Upper lobe of right lung (tissue), 1 donor: ENCODE results near the gene ALOX5AP. TPM values are rescaled to one million over a fixed set of nuclear protein-coding genes. Genes with fewer than 3 reads are reported as not detected.
"Not testable (repeated sequence)": the region's sequence is repeated elsewhere in the genome, so short reads cannot be mapped to it uniquely, and the experiment has no call there.

Source experiments
- ATAC-seq: fragments of 200-7000 bp; cut with Tn5 transposase; one replicate; pipeline ENCODE4 v1.9.1; 2020; ENCODE audit warnings: mild to moderate bottlenecking, moderate library complexity
- DNase-seq: peaks from one replicate; pipeline ENCODE4 v3.0.0-alpha.2; 2020
- H3K27ac ChIP-seq: fragments of 200-600 bp; one replicate; pipeline ENCODE4 v1.8.0; 2022
- H3K27me3 ChIP-seq: fragments of 200-600 bp; one replicate; pipeline ENCODE4 v1.8.0; 2022; ENCODE audit warnings: mild to moderate bottlenecking
- H3K36me3 ChIP-seq: fragments of 200-600 bp; one replicate; pipeline ENCODE4 v1.8.0; 2022
- H3K4me1 ChIP-seq: fragments of 200-600 bp; one replicate; pipeline ENCODE4 v1.8.0; 2022
- H3K4me3 ChIP-seq: fragments of 200-600 bp; one replicate; pipeline ENCODE4 v1.8.0; 2022; ENCODE audit warnings: mild to moderate bottlenecking
- H3K9me3 ChIP-seq: fragments of 200-600 bp; one replicate; pipeline ENCODE4 v1.8.0; 2022
- intact Hi-C: fragments of 100-400 bp; cut with DNase I; formaldehyde crosslinking; loops from one replicate; pipeline ENCODE4 v1.11.0; 2022
- total RNA-seq: library from RNA; stranded (reverse); fragmentation: NEBNext Ultra II Directional; extraction: Animal tissue kit (Norgen Biotek cat#: 25700); gene quantifications from one replicate; pipeline ENCODE4 v1.2.1, GENCODE V29; 2021
- TF ChIP-seq, protein P1 (sequence below): fragments of 200-600 bp; IDR thresholded peaks from one replicate; pipeline ENCODE4 v1.8.0; 2022; ENCODE audit warnings: antibody characterized with exemption
- donor health status: DM: no; HTN: yes; CAD: no; lungs with severe emphysema.

ALOX5AP gene
- total RNA-seq, 1 donor from 2014 or later = 195 TPM

GRCh38 chr13:30746791-30747190 is 11.4 kb downstream of the ALOX5AP start:
- H3K4me3 ChIP-seq = no peak overlapping the region
- no peaks in the 10 kb centered on the region for H3K9me3 ChIP-seq
- intact Hi-C loops = no loop called here
- peaks cover 42% of the 10 kb centered on the region for H3K4me1 ChIP-seq
- H3K36me3 ChIP-seq = no peaks in the 10 kb centered on the region
- H3K27me3 ChIP-seq = no peaks in the 10 kb centered on the region
- DNase-seq (no peak), ATAC-seq (no peak)
- no peak overlapping the region for H3K27ac ChIP-seq
- TF ChIP-seq, protein P1, sequence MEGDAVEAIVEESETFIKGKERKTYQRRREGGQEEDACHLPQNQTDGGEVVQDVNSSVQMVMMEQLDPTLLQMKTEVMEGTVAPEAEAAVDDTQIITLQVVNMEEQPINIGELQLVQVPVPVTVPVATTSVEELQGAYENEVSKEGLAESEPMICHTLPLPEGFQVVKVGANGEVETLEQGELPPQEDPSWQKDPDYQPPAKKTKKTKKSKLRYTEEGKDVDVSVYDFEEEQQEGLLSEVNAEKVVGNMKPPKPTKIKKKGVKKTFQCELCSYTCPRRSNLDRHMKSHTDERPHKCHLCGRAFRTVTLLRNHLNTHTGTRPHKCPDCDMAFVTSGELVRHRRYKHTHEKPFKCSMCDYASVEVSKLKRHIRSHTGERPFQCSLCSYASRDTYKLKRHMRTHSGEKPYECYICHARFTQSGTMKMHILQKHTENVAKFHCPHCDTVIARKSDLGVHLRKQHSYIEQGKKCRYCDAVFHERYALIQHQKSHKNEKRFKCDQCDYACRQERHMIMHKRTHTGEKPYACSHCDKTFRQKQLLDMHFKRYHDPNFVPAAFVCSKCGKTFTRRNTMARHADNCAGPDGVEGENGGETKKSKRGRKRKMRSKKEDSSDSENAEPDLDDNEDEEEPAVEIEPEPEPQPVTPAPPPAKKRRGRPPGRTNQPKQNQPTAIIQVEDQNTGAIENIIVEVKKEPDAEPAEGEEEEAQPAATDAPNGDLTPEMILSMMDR = no peak

DNA sequence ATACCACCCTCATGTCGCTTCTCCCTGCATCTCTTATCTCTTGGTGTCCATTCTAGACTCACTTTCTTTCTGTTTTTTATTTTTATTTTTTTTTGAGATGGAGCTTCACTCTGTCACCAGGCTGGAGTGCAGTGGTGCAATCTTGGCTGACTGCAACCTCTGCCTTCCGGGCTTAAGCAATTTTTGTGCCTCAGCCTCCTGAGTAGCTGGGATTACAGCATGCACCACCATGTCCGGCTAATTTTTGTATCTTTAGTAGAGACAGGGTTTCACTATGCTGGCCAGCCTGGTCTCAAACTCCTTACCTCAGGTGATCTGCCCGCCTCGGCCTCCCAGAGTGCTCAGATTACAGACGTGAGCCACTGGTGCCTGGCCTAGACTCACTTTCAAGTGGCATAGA is 12.5 kb downstream of the ALOX5AP start:
- H3K4me1 ChIP-seq = peaks cover 42% of the 10 kb centered on the region
- ATAC-seq = not testable (repeated sequence)

DNA sequence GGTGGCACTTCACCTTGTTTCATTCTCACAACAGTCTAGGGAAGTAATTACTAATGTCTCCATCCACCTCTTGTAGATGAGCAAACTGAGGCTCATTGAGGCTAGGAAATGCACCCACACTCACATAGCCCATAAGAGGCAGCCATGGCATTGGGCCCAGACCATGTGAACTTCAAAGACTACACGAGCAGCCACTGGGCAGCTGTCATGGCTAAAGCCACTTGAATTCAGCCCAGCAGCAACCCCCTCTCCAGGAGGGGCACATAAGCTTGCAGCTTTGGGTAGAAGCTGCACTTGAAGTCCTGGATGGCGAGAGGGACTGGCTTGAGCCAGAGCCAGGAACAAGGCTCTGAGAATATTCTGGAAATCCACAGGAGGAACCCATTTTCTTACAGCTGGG is 13.4 kb downstream of the ALOX5AP start:
- no peaks in the 10 kb centered on the region for H3K9me3 ChIP-seq
- no peaks in the 10 kb centered on the region for H3K27me3 ChIP-seq
- peaks cover 34% of the 10 kb centered on the region for H3K4me1 ChIP-seq
- H3K36me3 ChIP-seq = no peaks in the 10 kb centered on the region
- intact Hi-C loops = no loop called here
- no peak overlapping the region for H3K27ac ChIP-seq
- no peak overlapping the region for H3K4me3 ChIP-seq
- no peak for ATAC-seq
- TF ChIP-seq, protein P1 = no peak
- DNase-seq = no peak

More for the DNA sequence above, 12.5 kb downstream of the ALOX5AP start:
- H3K36me3 ChIP-seq, intact Hi-C loops, H3K9me3 ChIP-seq, DNase-seq, H3K27ac ChIP-seq, H3K4me3 ChIP-seq, H3K27me3 ChIP-seq: not testable (repeated sequence)

DNA sequence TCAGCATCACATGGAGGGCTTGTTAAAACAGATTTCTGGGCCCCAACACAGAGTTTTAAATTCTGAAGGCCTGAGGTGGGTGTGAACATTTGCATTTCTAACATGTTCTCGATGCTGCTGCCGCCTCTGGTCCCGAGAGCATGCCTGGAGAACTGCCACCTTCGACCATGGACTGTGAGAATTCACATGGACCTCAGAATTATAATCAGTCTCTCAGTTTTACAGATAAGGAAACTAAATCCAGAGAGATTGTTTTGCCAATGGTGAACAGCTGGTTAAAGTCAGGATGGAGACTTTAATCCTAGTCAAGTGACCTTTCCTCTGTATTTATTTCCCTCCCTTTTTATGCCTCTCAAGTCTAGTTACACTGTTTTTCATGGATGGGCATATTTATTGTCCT is 14.7 kb downstream of the ALOX5AP start:
- H3K36me3 ChIP-seq = no peaks in the 10 kb centered on the region
- DNase-seq (no peak), ATAC-seq (no peak)
- H3K4me1 ChIP-seq = peaks cover 20% of the 10 kb centered on the region
- intact Hi-C loops = no loop called here
- H3K27me3 ChIP-seq = no peaks in the 10 kb centered on the region
- no peaks in the 10 kb centered on the region for H3K9me3 ChIP-seq
- H3K4me3 ChIP-seq = no peak overlapping the region
- TF ChIP-seq, protein P1 = no peak
- no peak overlapping the region for H3K27ac ChIP-seq

DNA sequence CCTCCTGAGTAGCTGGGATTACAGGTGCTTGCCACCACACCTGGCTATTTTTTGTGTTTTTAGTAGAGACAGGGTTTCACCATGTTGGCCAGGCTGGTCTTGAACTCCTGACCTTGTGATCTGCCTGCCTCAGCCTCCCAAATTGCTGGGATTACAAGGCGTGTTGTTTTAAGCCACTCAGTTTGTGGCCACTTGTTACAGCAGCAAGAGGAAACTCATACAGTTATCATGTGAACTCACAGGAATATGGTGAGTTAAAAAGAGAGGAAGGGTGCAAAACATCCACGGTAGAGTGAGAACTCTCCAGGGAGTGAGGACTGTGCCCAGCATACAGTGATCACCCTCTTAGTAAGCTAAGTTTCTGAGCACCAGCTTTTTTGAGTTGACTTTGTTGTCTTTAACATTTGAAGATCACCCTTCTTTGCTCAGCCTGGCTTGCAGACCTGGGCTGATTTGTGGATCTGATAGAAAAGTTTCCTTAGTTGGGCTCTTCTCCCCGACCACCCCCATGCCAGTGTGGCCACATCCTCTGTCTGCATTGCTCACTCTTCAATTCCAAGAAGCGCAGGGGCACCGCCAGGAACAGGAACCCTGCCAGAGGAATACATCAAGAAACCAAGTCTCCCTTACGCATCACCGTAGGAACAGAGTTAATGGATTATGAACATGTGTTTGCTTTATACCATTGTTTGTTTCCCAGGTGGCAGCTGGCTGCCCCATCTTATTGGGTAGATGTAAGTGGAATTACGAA is 16.0 kb downstream of the ALOX5AP start:
- peaks cover 7% of the 10 kb centered on the region for H3K4me1 ChIP-seq
- DNase-seq (no peak), ATAC-seq (no peak)
- H3K9me3 ChIP-seq = no peaks in the 10 kb centered on the region
- peaks cover 4% of the 10 kb centered on the region for H3K36me3 ChIP-seq
- peaks cover 3% of the 10 kb centered on the region for H3K27me3 ChIP-seq
- no peak overlapping the region for H3K4me3 ChIP-seq
- TF ChIP-seq, protein P1 = no peak
- intact Hi-C loops = no loop called here
- no peak overlapping the region for H3K27ac ChIP-seq

GRCh38 chr13:30752201-30752797 is 17.0 kb downstream of the ALOX5AP start:
- H3K9me3 ChIP-seq = no peaks in the 10 kb centered on the region
- intact Hi-C loops = no loop called here
- ATAC-seq = no peak
- peaks cover 4% of the 10 kb centered on the region for H3K36me3 ChIP-seq
- no peak overlapping the region for H3K4me3 ChIP-seq
- DNase-seq = no peak
- no peaks in the 10 kb centered on the region for H3K4me1 ChIP-seq
- peaks cover 3% of the 10 kb centered on the region for H3K27me3 ChIP-seq
- TF ChIP-seq, protein P1 = no peak
- H3K27ac ChIP-seq = no peak overlapping the region
